ENCODE data around the gene ADARB1. TPM values are rescaled to one million over a fixed set of nuclear protein-coding genes. Genes with fewer than 3 reads are reported as not detected.

Gene ADARB1
- total RNA-seq, 2 experiments from 2014 or later = 27.5 to 28.6 TPM

- Mint-ChIP-seq H3K4me1 (ENCODE audit: low read depth) (no peaks in the 10 kb centered on the region), H3K27me3 (peaks cover 27% of the 10 kb centered on the region), H3K36me3 (ENCODE audit: low read depth) (no peaks in the 10 kb centered on the region), H3K4me3 (no peak overlapping the region), H3K27ac (no peak overlapping the region), H3K9me3 (no peaks in the 10 kb centered on the region)
- no peaks in the 10 kb centered on the region for H3K36me3 ChIP-seq (ENCODE audit: insufficient read depth, low read length)
- peaks cover 6 to 10% of the 10 kb centered on the region in 2 experiments for H3K9me3 ChIP-seq (ENCODE audit: control insufficient read depth in 1 of 2, insufficient read depth in 1 of 2, low read length in 2 of 2)
- intact Hi-C loops (cut with DNase I, micrococcal nuclease) = no loop called here
- TF ChIP-seq, protein P1, sequence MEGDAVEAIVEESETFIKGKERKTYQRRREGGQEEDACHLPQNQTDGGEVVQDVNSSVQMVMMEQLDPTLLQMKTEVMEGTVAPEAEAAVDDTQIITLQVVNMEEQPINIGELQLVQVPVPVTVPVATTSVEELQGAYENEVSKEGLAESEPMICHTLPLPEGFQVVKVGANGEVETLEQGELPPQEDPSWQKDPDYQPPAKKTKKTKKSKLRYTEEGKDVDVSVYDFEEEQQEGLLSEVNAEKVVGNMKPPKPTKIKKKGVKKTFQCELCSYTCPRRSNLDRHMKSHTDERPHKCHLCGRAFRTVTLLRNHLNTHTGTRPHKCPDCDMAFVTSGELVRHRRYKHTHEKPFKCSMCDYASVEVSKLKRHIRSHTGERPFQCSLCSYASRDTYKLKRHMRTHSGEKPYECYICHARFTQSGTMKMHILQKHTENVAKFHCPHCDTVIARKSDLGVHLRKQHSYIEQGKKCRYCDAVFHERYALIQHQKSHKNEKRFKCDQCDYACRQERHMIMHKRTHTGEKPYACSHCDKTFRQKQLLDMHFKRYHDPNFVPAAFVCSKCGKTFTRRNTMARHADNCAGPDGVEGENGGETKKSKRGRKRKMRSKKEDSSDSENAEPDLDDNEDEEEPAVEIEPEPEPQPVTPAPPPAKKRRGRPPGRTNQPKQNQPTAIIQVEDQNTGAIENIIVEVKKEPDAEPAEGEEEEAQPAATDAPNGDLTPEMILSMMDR (IDR thresholded peaks at IDR 0.05) = no peak
- ChIA-PET CTCF (no interaction called here), POLR2A (no interaction called here)
- DNase-seq (no peak), ATAC-seq (ENCODE audit: poor library complexity) (no peak)
- H3K27ac ChIP-seq (ENCODE audit: low read depth in 1 of 2, low read length in 2 of 2) = no peak overlapping the region
- no peaks in the 10 kb centered on the region for H3K27me3 ChIP-seq (ENCODE audit: control insufficient read depth in 1 of 2, insufficient read depth in 2 of 2, low read length in 2 of 2)
- no peak overlapping the region for H3K4me3 ChIP-seq (ENCODE audit: low read length)
- no peaks in the 10 kb centered on the region for H3K4me1 ChIP-seq (ENCODE audit: insufficient read depth, low read length)
Measured at GRCh38 chr21:45040739-45041138, 33.6 kb upstream of the ADARB1 start.

- H3K4me1 ChIP-seq (ENCODE audit: insufficient read depth, low read length) = no peaks in the 10 kb centered on the region
- Mint-ChIP-seq H3K27ac (no peak overlapping the region), H3K4me1 (ENCODE audit: low read depth) (no peaks in the 10 kb centered on the region), H3K36me3 (ENCODE audit: low read depth) (no peaks in the 10 kb centered on the region), H3K9me3 (no peaks in the 10 kb centered on the region), H3K4me3 (no peak overlapping the region), H3K27me3 (peaks cover 27% of the 10 kb centered on the region)
- H3K27me3 ChIP-seq (ENCODE audit: control insufficient read depth in 1 of 2, insufficient read depth in 2 of 2, low read length in 2 of 2) = peaks cover 0 to 5% of the 10 kb centered on the region in 2 experiments
- POLR2A ChIA-PET = no interaction called here
- H3K4me3 ChIP-seq (ENCODE audit: low read length) = no peak overlapping the region
- no peaks in the 10 kb centered on the region for H3K36me3 ChIP-seq (ENCODE audit: insufficient read depth, low read length)
- no peak for ATAC-seq (ENCODE audit: poor library complexity)
- CTCF ChIA-PET = no interaction called here
- intact Hi-C loops (cut with DNase I, micrococcal nuclease) = no loop called here
- no peak overlapping the region for H3K27ac ChIP-seq (ENCODE audit: low read depth in 1 of 2, low read length in 2 of 2)
- DNase-seq = peak in 1 of 14 experiments; percentile 15
- TF ChIP-seq, protein P1 (IDR thresholded peaks at IDR 0.05) = no peak
- peaks cover 6 to 10% of the 10 kb centered on the region in 2 experiments for H3K9me3 ChIP-seq (ENCODE audit: control insufficient read depth in 1 of 2, insufficient read depth in 1 of 2, low read length in 2 of 2)
Measured at GRCh38 chr21:45041351-45041805, 33.0 kb upstream of the ADARB1 start.

GRCh38 chr21:45041984-45042663 lies 32.3 kb upstream of the ADARB1 start:
- H3K9me3 ChIP-seq (ENCODE audit: control insufficient read depth in 1 of 2, insufficient read depth in 1 of 2, low read length in 2 of 2) = peaks cover 6 to 10% of the 10 kb centered on the region in 2 experiments
- ATAC-seq (ENCODE audit: poor library complexity) (no peak), DNase-seq (no peak)
- peaks cover 4 to 6% of the 10 kb centered on the region in 2 experiments for H3K27me3 ChIP-seq (ENCODE audit: control insufficient read depth in 1 of 2, insufficient read depth in 2 of 2, low read length in 2 of 2)
- H3K27ac Mint-ChIP-seq = no peak overlapping the region
- no peaks in the 10 kb centered on the region for H3K36me3 Mint-ChIP-seq (ENCODE audit: low read depth)
- no peaks in the 10 kb centered on the region for H3K4me1 ChIP-seq (ENCODE audit: insufficient read depth, low read length)
- H3K27me3 Mint-ChIP-seq = peaks cover 23% of the 10 kb centered on the region
- intact Hi-C loops (cut with DNase I, micrococcal nuclease) = no loop called here
- ChIA-PET POLR2A (no interaction called here), CTCF (no interaction called here)
- H3K4me1 Mint-ChIP-seq (ENCODE audit: low read depth) = no peaks in the 10 kb centered on the region
- no peak overlapping the region for H3K4me3 Mint-ChIP-seq
- no peaks in the 10 kb centered on the region for H3K36me3 ChIP-seq (ENCODE audit: insufficient read depth, low read length)
- TF ChIP-seq, protein P1 (IDR thresholded peaks at IDR 0.05) = no peak
- H3K4me3 ChIP-seq (ENCODE audit: low read length) = no peak overlapping the region
- H3K9me3 Mint-ChIP-seq = no peaks in the 10 kb centered on the region
- no peak overlapping the region for H3K27ac ChIP-seq (ENCODE audit: low read depth in 1 of 2, low read length in 2 of 2)

Data from CD4-positive, alpha-beta T cell (primary cell).